HG02642 (cell line): ENCODE data around the gene TIFAB.

Experiments used
- ATAC-seq: cut with Tn5 transposase; IDR thresholded peaks from one replicate; pipeline ENCODE4 v1.9.1; 2021; ENCODE audit warnings: mild to moderate bottlenecking; ENCODE audit not compliant: unreplicated experiment, poor library complexity

The TIFAB gene

GRCh38 chr5:135444881-135445280, 7.3 kb downstream of the TIFAB start:
- ATAC-seq = no peak

DNA sequence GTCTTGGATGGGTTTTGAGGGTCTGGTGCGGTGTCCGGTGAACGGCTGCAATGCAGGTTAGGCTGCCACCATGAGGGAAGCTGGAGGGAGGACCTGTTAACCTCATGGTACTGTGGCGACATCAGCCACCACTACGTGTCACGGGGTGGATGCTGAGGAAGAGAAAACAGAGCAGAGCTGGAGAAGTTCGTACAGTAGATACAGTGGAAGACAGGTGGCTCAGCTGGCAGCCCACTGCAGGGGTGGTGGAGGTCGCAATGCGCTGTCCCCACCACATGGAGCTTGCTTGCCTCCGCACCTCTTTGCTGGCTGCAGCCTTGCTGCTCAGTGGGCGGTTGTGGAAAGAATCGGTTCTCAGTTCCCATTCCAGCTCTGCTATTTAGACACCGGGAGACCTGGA, 7.8 kb downstream of the TIFAB start:
- ATAC-seq = no peak

GRCh38 chr5:135443161-135443960, 8.8 kb downstream of the TIFAB start:
- no peak for ATAC-seq

DNA sequence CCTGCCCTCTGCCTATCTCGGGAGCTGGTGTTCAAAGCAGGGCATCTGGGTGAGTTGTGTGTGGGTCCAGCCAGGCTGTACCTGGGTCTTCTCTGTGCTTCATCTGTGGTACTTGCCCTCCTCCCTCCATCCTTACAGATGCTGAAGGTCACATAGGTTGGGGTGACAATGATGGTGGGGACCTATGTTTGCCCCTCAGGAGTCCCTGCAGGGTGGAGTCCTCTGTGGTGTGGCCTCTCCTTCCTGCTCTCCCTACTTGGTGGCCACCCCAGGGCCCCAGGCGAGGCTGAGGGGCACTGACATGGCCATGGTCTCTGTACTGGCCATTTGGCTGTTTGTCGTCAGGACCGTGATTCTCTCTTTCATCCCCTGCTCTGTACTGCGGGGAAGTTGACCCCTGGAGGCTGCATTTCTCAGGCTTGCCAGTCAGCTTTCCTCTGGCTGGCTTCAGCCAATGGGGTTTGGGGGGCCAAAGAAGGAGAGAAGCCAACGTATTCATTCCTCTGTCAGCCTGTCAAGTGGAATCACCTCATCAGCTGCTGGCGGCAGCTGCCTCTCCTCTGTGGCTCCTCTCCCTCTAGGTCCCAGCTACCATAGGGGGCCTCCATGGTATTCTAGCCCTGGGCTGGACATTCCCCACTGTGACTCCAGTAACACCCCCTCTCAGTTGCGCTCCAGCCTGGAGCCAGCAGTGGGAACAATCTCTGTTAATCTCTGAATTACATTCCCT, 9.6 kb downstream of the TIFAB start:
- no peak for ATAC-seq

DNA sequence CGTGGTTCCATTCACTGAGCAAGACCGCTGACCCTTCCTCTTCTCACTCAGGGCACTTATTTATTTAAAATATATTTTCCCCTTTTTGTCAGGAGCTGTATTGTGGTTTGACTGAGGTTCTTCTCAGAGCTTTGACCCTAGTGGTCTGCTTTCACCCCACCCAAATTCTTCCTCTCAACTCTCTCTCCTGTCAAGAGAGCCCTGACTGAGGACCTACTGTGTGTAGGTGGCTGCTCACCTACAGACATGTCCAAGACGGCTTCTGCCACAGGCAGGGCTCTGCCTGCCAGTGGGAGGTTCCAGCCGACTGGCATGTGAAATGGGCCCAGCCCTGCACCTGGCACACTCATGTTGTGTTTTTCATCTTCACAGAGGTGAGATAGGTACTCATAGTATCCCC, 10.2 kb downstream of the TIFAB start:
- ATAC-seq = no peak

GRCh38 chr5:135441350-135441831, 10.8 kb downstream of the TIFAB start:
- no peak for ATAC-seq

GRCh38 chr5:135440916-135441315, 11.2 kb downstream of the TIFAB start:
- no peak for ATAC-seq

GRCh38 chr5:135439231-135440205, 12.6 kb downstream of the TIFAB start:
- ATAC-seq = no peak

DNA sequence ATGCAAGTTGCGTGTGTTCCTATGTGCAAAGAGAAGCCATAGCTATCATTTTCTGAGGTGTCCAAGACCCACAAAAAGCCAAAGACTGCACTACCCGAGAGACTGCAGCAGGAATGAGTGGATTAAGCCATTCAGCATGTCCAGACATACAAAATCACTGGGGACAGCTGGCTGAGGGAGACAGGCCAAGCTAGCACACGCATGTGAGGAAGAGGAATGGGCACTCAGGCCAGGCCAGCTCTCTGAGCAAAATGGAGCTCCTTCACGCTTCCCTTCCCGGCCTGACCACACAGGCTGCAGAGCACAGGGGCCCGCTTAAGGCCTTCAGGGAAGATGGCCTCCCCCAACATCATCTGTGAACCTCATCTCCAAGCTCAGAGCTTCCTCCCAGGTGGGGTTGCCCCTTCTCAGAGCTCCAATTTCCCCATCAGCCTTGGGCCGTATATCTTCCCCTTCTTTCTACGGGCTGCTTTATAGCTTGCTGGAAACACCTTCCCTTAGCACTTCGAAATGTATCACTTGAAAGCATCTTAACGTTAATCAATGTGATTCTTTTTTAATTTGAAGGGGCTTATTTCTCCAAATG, 13.4 kb downstream of the TIFAB start:
- no peak for ATAC-seq

- ATAC-seq = no peak
Measured at GRCh38 chr5:135437796-135438560, 14.2 kb downstream of the TIFAB start.

DNA sequence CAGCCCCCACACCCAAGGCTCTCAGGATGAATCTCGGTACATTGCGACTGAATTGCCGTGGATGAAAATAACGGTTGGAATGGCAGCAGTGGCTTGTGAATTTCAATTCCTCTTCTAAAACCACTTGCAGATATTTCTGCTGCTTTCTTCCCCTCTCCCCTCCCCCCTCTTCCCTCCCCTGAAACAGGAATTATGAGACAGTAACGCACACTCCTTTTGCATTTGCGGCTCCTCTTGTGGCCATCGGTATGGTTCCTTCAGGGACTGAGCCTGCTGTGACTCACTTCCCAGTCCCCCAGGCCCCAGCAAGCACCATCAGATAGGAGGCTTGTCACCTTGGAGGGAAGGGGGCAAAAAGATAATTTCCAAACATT, 14.7 kb downstream of the TIFAB start:
- no peak for ATAC-seq

- no peak for ATAC-seq
Measured at GRCh38 chr5:135436951-135437418, 15.2 kb downstream of the TIFAB start.

GRCh38 chr5:135435467-135436330, 16.5 kb downstream of the TIFAB start:
- ATAC-seq = no peak

DNA sequence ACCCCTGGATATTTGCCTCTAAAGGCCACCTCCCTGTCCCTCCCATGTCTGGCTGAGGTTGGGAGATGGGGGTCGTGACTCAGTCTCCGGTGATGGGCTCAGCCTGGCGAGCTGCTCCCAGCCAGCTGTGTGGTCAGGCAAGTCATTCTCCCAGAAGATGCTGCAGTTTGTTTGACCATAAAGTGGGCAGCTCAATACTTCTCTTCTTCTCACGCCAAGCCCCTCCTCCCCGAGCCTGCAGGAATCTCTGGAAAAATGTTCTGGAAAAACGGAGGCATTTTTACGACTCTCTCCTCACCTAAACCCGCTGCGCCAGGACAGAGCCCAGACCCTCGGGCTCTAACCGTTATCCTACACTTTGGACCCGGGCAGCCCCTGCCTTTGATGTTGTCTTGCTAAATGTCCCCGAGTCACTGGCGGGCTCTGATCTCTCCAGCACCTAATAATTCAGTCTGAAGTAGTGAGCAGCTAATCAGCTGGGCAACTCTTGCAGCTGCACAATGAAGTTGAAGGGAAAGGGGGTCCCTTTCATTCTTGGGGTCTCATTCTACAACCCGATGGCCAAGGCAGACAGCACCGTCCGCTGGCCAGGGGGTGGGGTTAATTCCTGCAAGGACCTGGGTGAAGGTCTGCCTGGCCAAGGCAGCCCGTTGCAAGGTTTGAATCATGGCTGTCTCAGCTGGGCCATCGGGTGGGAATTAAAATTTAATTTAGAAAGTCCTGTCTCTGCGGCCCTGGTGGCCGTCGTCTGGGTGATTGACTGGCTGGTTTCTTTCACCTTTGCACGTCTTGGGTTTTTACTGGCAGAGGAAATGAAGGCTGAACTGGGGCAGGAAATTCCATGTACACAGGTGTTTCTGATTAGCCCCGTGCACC, 17.3 kb downstream of the TIFAB start:
- no peak for ATAC-seq

DNA sequence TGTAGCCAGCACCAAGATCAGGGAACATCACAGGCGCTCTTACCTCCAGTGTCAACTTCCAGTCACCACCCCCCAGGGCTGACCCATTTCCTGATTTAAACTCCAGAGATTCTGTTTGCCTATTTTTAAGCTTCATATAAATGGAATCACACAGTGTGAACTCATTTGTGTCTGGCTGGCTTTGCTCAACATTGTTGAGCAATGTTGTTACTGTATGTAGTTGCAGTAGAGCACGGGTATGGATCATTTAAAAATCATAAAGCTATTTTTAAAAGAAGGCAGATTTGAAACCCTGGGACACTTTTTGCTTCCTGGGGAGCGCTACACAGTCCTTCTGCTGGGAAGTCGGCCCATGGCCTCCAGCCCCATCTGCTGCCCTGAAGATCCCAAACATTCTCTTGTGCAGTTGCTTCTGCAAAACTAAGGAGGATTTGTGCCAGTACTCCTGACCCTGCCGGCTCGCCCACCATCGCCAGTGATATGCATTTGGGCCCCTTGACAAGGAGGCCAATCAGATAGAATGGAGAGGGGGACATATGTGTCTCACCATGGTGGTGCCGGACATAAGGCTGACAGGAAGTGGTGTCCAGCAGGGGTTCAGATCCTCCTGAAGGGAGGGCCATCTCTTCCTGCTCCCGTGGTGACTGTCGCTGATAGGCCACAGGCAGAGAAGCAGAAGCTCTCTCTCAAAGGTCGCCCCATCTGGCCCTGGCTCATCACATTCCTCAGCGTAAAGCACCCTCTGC, 18.3 kb downstream of the TIFAB start:
- ATAC-seq = no peak

DNA sequence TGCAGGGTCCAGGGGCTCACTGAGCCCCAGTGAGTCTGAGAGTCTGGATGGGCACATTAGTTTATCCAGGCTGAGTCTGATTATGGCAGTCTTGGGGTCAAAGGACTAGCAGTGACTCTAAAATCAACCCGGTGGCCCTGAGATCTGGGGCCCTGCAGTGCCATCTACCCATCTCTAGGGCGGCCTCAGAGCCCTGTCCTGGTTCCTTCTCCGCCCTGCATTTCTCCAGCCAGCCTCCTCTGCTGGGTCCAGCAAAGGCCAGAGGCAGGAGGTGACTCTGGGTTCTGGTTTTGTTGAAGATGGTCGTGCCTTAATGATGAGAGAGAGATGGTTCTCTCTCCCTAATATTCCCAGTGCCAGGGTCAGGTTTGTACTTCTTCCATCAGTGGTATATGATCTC, 20.0 kb downstream of the TIFAB start:
- ATAC-seq = no peak

DNA sequence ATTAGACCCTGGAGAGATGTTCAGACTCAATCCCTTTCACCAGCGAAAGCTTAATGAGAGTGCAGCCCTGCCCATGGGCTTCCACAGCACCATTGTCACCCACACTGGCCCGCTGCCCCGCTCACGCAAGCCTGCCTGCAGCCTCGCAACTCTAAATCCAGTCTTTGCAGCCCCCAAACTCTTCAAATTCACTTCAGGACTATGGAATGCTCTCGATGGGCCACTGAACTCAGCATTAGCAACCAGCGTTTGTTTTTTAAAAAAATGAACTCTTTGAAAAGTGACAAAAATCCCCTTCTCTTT, 22.1 kb downstream of the TIFAB start:
- ATAC-seq = no peak
